ENCODE measurements around the gene NAALADL2.
"Not testable (repeated sequence)": the region's sequence is repeated elsewhere in the genome, so short reads cannot be mapped to it uniquely, and the experiment has no call there.

The NAALADL2 gene

DNA sequence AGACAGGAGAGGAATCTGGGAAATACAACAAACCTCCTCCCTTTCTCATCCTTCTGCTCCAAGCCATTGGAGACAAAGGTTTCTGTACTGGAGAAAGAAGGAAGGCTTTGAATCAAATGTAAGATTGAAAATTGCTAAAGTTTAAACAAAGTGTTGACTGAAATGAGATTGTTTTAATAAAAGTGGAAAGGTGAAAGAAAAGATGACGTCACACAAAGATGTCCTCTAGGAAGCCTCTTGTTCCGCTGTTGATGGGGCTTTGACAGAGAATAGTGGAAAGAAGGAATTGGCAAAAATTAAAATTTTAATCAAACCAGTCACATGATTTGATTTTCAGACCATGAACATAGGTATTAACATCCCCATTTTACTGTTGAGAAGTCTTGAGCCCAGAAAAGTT lies 967.6 kb downstream of the NAALADL2 start:
- no peak for DNase-seq (ENCODE audit: low read depth)
- no peak overlapping the region for H3K4me3 ChIP-seq (ENCODE audit: low read length)
- no peak for TF ChIP-seq CTCF (conservative IDR thresholded peaks at IDR 0.05; ENCODE audit: low read depth, low read length)

DNA sequence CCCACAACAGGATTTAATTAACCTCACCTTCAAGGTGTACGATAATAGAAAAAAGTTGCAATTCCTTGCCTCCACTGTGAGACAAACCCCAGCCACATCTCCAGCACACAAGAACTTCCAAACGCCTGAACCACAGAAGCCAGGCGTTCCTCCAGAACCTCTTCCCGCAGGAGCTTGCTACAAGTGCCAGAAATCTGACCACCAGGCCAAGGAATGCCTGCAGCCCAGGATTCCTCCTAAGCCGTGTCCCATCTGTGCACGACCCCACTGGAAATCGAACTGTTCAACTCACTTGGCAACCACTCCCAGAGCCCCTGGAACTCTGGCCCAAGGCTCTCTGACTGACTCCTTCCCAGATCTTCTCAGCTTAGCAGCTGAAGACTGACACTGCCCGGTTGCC lies 970.7 kb downstream of the NAALADL2 start:
- not testable (repeated sequence) for DNase-seq (ENCODE audit: low read depth); H3K4me3 ChIP-seq (ENCODE audit: low read length)

GRCh38 chr3:175835763-175836162 lies 976.6 kb downstream of the NAALADL2 start:
- not testable (repeated sequence) for H3K4me3 ChIP-seq (ENCODE audit: low read length); DNase-seq (ENCODE audit: low read depth)

DNA sequence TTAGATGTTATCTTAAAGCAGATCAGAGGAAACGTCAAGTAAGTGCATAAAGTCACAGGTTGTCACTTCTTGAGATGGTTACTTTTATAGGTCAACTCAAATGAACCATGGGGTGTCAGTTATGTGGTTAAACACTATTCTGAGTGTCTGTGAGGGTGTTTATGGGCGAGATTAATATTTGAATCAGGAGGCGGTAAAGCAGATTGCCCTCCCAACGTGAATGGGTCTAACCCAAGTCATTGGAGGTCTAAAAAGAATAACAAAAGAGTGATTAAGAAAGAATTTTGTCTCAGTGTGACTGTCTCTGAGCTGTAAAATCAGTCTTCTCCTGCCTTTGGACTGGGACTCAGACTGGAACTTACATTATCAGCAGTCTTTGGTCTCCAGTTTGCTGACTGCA lies 977.5 kb downstream of the NAALADL2 start:
- H3K4me3 ChIP-seq (ENCODE audit: low read length), result no peak overlapping the region
- no peak for TF ChIP-seq CTCF (conservative IDR thresholded peaks at IDR 0.05; ENCODE audit: low read depth, low read length)
- DNase-seq (ENCODE audit: low read depth), result no peak

- no peak for DNase-seq (ENCODE audit: low read depth)
- no peak overlapping the region for H3K4me3 ChIP-seq (ENCODE audit: low read length)
- no peak for TF ChIP-seq CTCF (conservative IDR thresholded peaks at IDR 0.05; ENCODE audit: low read depth, low read length)
Measured at GRCh38 chr3:175837962-175838361, 978.8 kb downstream of the NAALADL2 start.

DNA sequence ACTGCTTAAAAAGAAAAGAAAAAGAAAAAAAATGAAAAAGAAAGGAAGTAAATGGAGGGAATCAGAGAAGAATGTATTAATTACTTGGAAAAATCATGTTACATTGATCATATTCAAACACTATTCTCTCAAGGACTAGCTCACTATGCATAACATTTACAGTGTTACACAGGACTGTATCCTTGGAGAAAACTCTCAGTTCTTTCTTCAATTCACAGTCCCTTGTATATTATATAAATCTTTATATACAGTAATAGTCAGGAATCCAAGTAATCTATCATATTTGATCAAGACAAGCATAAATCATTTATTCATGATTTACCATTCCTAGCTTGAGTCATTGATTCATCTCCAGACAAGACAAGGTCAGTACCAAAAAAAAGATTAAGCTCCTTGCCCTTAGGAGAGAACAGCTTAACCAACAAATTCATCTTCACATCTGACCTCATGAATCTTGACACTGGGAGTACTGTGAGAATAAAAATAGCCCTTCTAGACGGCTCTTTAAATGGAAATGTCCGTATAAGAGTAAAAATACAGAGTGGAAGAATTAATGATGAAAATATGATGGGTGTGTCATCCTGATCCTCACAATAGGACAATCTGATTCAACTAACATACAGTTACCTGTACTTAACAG lies 980.4 kb downstream of the NAALADL2 start:
- no peak overlapping the region for H3K4me3 ChIP-seq (ENCODE audit: low read length)
- no peak for TF ChIP-seq CTCF (conservative IDR thresholded peaks at IDR 0.05; ENCODE audit: low read depth, low read length)
- no peak for DNase-seq (ENCODE audit: low read depth)

- peak; percentile 42 for DNase-seq (ENCODE audit: low read depth)
- TF ChIP-seq CTCF (conservative IDR thresholded peaks at IDR 0.05; ENCODE audit: low read depth, low read length), result no peak
Measured at GRCh38 chr3:175851541-175851940, 992.4 kb downstream of the NAALADL2 start.

DNA sequence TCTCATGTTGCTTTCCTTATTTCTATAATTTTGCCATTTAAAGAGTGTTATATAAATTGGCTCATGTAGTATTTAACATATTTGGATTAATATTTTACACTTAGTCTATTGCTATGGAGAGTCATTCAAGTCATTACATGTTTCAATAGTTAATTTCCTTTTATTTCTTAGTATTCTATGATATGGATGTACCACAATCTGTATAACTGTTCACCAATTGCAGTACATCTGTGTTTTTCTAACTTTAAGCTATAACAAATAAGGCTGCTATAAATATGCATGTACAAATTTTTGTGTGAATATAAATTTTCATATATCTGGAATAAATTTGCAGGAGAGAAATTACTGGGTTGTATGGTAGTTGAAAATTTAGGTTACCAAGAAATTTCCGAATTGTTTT lies 993.4 kb downstream of the NAALADL2 start:
- DNase-seq (ENCODE audit: low read depth), result no peak
- no peak overlapping the region for H3K4me3 ChIP-seq (ENCODE audit: low read length)
- TF ChIP-seq CTCF (conservative IDR thresholded peaks at IDR 0.05; ENCODE audit: low read depth, low read length), result no peak

More at GRCh38 chr3:175851541-175851940, 992.4 kb downstream of the NAALADL2 start:
- no peak overlapping the region for H3K4me3 ChIP-seq (ENCODE audit: low read length)

All from retinal pigment epithelial cell (primary cell).